Measurements from ENCODE around the gene KYNU.
"Not testable (repeated sequence)": the region's sequence is repeated elsewhere in the genome, so short reads cannot be mapped to it uniquely, and the experiment has no call there.

The KYNU gene

GRCh38 chr2:143029141-143029540, 151.7 kb downstream of the KYNU start:
- DNase-seq (ENCODE audit: low read depth): no peak

DNA sequence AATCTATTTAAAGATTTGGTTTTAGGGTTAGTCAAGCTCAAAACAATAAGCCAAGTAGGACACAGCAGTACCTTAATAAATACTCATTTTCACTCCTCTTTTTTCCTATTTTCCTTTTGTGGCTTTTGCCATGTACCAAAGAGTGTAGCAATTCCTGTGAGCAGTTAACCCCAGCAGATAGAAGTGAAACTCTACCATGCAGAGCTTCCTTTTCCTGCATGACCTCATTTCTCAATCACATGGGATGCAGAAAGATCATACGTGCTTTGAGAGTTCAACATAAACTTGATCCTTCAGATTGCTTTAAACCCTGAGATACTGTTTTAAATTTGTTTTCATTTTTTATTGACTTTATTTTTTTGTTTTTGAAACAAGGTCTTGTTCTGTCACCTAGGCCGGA, 152.7 kb downstream of the KYNU start:
- DNase-seq (ENCODE audit: low read depth): no peak

- DNase-seq (ENCODE audit: low read depth): peak; percentile 10
Measured at GRCh38 chr2:143034292-143035074, 157.0 kb downstream of the KYNU start.

DNA sequence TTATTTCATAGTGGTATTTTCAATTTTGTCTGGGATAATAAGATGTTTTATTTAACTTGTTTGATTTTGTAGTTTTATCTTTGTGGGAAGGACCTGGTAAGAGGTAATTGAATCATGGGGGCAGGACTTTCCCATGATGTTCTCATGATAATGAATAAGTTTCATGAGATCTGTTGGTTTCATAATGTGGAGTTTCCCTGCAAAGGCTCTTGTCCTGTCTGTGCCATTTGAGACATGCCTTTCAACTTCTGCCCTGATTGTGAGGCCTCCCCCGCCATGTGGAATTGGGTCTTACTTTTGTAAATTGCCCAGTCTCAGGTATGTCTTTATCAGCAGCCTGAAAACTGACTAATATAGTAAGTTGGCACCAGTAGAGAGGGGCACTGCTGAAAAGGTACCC, 174.0 kb downstream of the KYNU start:
- DNase-seq (ENCODE audit: low read depth): no peak

GRCh38 chr2:143053437-143053836, 176.0 kb downstream of the KYNU start:
- DNase-seq (ENCODE audit: low read depth): not testable (repeated sequence)

DNA sequence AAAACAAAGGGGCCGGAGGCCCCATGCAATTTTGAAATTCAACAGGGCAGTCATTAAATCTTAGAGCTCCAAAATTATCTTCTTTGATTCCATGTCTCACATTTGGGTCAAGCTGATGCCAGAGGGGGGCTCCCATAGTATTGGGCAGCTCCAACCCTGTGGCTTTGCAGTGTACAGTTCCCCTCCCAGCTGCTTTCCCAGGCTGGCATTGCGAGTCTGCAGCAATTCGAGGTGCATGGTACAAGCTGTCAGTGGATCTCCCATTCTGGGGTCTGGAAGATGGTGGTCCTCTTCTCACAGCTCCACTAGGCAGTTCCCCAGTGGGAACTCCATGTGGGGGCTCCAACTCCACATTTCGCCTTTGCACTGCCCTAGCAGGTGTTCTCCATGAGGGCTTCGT, 179.1 kb downstream of the KYNU start:
- no peak for DNase-seq (ENCODE audit: low read depth)

DNA sequence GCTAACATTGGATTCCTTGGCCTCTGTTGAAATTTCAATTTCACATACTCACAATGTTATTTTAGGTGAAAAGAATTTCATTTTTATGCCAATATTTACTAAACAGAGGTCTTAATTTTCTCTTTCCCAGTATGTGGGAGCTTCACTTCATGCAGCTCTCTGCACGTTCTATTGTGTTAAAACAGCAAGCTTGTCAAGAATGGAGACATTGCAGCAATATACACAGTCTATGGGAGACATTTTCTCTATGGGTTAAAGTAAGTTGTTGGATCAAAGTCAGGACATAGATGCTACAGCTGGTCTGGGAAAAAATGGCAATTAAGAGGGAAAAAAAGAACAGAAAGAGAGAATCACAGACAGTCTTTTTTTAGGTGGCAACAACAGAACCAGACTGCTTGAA, 181.4 kb downstream of the KYNU start:
- DNase-seq (ENCODE audit: low read depth): no peak

DNA sequence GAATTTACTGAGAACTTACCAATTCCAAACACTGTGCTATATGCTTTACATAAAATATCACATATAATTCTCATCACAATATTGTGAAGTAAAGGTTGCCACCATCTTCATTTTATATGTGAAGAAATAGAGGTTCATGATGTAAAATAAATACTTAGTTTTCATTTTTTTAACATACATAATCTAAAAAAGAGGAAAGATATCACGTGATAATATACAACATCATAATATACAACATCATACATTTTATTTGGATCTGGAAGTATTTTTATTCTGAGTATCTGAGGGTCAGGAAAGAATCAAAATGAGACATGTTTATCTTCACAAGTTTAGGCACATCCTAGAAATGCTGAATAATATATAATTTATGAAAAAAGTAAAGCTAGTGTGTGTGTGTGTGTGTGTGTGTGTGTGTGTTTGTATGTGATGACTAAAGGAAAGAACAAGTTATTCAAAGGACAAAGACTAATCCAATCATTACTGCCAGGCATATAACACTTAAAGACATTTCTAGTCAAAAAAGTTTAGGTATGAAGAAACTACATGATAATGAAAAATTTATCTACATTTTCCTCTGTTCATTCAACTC, 186.2 kb downstream of the KYNU start:
- no peak for DNase-seq (ENCODE audit: low read depth)

DNA sequence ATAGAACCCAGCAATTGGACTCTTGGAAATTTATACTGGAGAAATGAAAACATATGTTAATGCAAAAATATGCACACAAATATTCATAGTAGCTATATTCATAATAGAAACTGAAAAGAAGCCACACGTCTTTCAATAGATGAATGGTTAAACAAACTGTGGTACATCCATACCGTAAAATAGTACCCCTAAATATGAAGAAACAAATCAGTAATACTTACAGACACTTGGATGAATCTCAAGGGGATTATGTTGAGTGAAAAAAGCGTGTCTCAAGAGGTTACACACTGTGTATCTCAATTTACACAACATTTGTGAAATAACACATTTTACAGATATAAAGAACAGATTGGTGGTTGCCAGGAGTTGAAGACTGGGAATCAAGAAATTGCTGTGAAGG, 190.6 kb downstream of the KYNU start:
- DNase-seq (ENCODE audit: low read depth): no peak

DNA sequence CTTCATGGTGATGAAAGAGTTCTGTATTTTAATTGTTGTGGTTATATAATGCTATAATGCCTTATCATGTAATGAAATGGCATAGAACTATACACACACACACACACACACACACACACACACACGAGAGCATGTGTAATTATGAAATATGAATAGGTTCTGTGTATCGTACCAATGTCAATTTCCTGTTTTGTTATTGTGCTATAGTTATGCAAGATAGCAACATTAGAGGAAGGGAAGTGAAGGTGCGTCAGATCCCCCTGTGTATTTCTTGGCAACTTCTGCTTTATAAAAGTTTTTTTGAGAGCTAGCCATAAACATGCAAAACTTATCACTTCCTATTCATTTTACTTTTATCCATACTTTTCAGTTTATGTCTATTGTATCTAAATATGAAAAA, 191.0 kb downstream of the KYNU start:
- DNase-seq (ENCODE audit: low read depth): no peak

DNA sequence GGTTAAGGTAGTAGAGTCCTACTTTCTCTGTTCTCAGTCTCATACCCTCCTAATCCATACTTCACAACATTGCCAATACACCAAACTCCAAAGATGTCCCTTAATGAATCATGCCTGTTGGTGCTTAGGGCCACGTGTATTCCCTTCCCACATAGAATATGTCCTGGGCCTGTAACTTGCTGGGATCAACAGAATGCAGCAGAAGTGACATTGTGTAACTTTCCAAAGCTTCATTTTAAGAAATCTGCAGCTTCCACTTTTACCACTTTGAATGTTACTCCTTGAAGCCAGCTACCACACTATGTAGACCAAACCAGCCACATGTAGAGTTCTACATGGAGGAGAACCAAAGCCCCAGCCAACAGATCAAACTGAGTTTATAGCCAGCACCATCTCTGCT, 193.2 kb downstream of the KYNU start:
- no peak for DNase-seq (ENCODE audit: low read depth)

DNA sequence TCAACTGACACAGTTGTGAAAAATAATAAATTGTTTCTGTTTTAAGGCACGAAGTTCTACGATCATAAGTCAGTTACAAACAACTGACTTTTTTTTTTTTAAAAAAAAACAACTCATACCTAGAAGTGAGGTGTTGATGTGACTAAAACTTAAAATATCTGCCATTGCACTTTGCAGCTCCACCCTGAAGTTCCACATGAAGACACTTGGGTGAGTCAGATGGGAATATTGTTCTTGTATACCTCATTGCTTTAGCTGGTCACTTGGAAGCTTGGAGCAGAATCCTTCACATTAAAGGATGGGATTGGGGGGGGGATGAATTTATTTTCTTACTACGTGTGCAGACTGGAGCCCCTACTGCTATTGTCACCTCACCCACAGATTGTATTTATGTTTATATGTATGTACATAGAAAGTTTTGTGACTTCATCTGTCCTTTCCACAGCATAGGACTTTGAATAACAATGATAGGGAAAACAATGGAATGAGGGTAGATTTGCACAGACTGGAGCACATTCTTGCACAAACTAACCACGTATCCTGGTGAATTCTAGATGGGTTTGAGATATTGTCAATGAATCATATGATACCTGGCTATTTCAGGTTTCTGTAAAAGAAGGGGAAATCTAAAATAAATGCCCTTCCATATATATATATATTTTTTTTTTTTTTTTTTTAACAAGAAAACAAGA, 193.9 kb downstream of the KYNU start:
- DNase-seq (ENCODE audit: low read depth): no peak

GRCh38 chr2:143074913-143075312, 197.4 kb downstream of the KYNU start:
- not testable (repeated sequence) for DNase-seq (ENCODE audit: low read depth)

GRCh38 chr2:143075711-143076110, 198.2 kb downstream of the KYNU start:
- DNase-seq (ENCODE audit: low read depth): no peak

DNA sequence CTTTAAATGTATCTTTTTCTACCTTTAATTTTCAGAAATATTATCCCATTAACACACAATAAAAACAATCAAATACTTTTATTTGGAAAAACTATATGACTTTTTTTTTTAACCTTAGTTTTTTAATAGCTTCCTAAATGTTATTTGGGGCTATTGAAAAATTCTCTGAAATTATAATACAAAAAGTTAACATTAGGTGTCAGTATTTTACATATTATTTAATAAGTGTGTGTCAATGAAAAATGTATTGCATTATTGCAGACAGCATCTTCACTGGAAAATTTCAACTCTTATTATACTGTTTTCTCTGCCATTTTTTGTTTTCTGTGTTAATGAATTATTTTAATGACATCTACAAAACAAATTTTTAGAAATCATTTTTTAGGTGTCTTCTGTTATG, 200.6 kb downstream of the KYNU start:
- DNase-seq (ENCODE audit: low read depth): no peak

- DNase-seq (ENCODE audit: low read depth): no peak
Measured at GRCh38 chr2:143081616-143082015, 204.2 kb downstream of the KYNU start.

DNA sequence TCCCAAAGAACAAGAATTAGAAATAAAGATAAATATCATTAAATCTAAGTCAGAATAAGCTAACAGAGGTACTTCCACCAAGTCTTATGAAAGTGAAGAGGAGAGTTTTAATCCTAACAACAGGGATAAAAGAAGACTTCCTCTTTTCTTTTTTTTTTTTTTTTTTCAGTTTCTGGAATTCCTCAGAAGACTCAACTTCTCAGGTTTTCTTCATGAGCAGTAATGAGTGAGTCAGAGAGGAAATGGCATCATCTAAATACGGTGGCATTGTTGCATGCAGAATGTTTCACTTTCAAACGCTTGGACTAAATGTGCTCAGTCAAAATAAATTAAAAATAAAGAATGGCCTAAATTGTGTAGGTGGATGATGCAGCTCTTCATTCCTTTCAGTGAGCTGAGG, 206.2 kb downstream of the KYNU start:
- DNase-seq (ENCODE audit: low read depth): no peak

DNA sequence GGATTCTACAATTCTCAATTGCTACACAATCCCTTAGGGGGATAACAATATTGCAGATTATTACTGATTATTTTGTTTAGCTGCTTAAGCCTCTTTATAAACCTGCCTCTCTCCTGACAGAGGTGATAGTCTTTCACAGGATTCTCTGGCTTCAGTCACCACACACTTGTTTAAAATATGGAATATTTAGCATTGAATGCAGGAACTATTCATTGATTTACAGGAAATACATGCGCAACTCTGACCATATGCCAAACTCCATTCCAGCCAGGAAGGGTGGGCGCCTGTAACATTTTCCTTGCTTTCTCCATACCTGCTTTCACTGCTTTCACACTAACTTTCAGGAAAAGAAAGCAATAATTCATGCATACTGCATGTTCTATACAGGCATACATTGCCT, 207.0 kb downstream of the KYNU start:
- DNase-seq (ENCODE audit: low read depth): no peak

DNA sequence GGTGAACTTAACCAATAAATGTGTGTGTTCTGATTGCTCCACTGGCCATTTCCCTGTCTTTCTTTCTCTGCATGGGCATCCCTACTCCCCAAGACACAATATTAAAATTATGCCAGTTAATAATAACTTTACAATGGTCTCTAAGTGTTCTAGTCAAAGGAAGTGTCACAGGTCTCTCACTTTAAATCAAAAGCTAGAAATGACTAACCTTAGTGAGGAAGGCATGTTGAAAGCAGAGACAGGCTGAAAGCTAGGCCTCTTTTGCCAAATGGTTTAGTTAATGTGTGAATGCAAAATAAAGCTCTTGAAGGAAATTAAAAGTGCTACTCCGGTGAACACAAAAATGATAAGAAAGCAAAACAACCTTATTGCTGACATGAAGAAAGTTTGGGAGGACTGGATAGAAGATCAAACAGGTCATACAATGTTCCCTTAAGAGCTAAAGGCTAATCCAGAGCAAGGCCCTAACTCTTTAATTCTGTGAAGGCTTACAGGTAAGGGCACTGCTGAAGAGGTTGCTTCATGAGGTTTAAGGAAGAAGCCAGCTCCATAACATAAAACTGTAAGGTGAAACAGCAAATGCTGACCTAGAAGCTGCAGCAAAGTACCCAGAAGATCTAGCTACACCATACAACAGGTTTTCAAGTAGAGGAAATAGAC, 207.8 kb downstream of the KYNU start:
- DNase-seq (ENCODE audit: low read depth): no peak

DNA sequence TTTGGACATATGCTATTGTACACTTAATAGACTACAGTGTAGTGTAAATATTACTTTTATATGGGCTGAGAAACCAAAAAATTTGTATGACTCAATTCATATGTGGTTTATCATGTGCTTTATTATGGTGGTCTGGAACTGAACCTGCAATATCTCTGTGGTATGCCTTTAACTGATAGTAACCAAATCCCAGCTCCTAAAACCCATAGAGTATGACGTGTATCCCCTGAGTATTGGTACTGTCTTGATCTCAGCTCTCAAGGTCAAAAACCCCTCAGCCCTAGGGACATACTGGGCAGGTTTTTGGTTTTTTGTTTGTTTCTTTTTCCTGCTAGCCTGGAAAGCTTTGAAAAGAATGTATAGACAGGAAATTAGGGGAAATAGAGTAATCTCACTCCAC, 209.6 kb downstream of the KYNU start:
- no peak for DNase-seq (ENCODE audit: low read depth)

- DNase-seq (ENCODE audit: low read depth): no peak
Measured at GRCh38 chr2:143088388-143088787, 210.9 kb downstream of the KYNU start.

- DNase-seq (ENCODE audit: low read depth): not testable (repeated sequence)
Measured at GRCh38 chr2:143089520-143089919, 212.1 kb downstream of the KYNU start.

Measured in activated T-cell treated with anti-CD3 and anti-CD28 coated beads for 1 hour (primary cell).